ENCODE results near the gene RAB3GAP2.

The RAB3GAP2 gene

DNA sequence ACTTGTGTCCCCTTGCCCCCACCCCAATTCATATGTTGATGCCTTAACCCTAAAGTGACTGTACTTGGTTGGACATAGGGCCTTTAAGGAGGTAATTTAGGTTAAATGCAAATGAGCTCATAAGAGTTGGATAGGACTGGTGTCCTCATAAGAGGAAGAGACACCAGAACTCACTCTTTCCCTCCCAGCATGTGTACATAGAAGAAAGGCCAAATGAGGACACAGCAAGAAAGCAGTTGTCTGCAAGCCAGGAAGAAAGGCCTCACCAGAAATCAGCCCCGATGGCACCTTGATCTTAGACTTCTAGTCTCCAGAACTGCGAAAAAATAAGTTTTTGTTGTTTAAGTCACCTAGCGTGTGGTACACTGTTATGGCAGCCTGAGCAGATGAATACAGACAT, 45.5 kb downstream of the RAB3GAP2 start:
- TF ChIP-seq REST (IDR thresholded peaks at IDR 0.05; ENCODE audit: low read depth) (no peak), TCF12 (IDR thresholded peaks at IDR 0.05; ENCODE audit: low read depth) (no peak), EP300 (IDR thresholded peaks at IDR 0.05; ENCODE audit: borderline replicate concordance) (no peak), FOXM1 (IDR thresholded peaks at IDR 0.05; ENCODE audit: borderline replicate concordance, low read depth) (no peak), USF1 (IDR thresholded peaks at IDR 0.05) (no peak), CREB1 (IDR thresholded peaks at IDR 0.05; ENCODE audit: low read depth) (no peak), RAD21 (IDR thresholded peaks at IDR 0.05; ENCODE audit: low read depth) (no peak), TEAD4 (IDR thresholded peaks at IDR 0.05) (no peak), EGR1 (IDR thresholded peaks at IDR 0.05) (no peak), CEBPB (IDR thresholded peaks at IDR 0.05) (no peak), YY1 (IDR thresholded peaks at IDR 0.05; ENCODE audit: low read depth) (no peak), NFIC (IDR thresholded peaks at IDR 0.05) (no peak), MAX (IDR thresholded peaks at IDR 0.05) (no peak), ZBTB7A (IDR thresholded peaks at IDR 0.05; ENCODE audit: low read depth) (no peak), TAF1 (IDR thresholded peaks at IDR 0.05; ENCODE audit: low read depth) (no peak)

GRCh38 chr1:220225957-220226356, 46.3 kb downstream of the RAB3GAP2 start:
- TF ChIP-seq REST (IDR thresholded peaks at IDR 0.05; ENCODE audit: low read depth) (no peak), EP300 (IDR thresholded peaks at IDR 0.05; ENCODE audit: borderline replicate concordance) (no peak)

GRCh38 chr1:220224611-220225124, 47.6 kb downstream of the RAB3GAP2 start:
- TF ChIP-seq TEAD4 (IDR thresholded peaks at IDR 0.05) (no peak), CEBPB (IDR thresholded peaks at IDR 0.05) (no peak), USF1 (IDR thresholded peaks at IDR 0.05) (no peak), REST (IDR thresholded peaks at IDR 0.05; ENCODE audit: low read depth) (no peak), NFIC (IDR thresholded peaks at IDR 0.05) (no peak), YY1 (IDR thresholded peaks at IDR 0.05; ENCODE audit: low read depth) (no peak), MAX (IDR thresholded peaks at IDR 0.05) (no peak), ZBTB7A (IDR thresholded peaks at IDR 0.05; ENCODE audit: low read depth) (no peak), CREB1 (IDR thresholded peaks at IDR 0.05; ENCODE audit: low read depth) (no peak), FOXM1 (IDR thresholded peaks at IDR 0.05; ENCODE audit: borderline replicate concordance, low read depth) (no peak), TCF12 (IDR thresholded peaks at IDR 0.05; ENCODE audit: low read depth) (no peak), TAF1 (IDR thresholded peaks at IDR 0.05; ENCODE audit: low read depth) (no peak), EGR1 (IDR thresholded peaks at IDR 0.05) (no peak), EP300 (IDR thresholded peaks at IDR 0.05; ENCODE audit: borderline replicate concordance) (no peak), RAD21 (IDR thresholded peaks at IDR 0.05; ENCODE audit: low read depth) (no peak)

DNA sequence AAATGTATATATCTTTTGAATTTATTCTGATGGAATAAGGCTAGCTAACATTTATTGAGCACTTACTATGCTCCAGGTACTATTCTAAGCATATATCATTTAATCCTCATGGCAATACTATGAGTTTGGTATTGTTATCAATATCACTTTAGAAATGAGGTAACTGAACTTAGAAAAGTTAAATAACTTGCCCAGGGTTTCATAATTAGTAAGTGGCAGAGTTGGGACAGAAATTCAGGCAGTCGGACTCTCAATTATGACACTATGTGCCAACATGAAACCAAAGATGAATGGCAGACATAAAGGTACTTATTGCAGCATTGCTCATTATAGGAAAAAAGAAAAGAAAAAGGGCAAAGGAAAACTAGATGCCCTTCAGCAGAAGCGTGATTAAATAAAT, 48.2 kb downstream of the RAB3GAP2 start:
- TF ChIP-seq RAD21 (IDR thresholded peaks at IDR 0.05; ENCODE audit: low read depth) (no peak), REST (IDR thresholded peaks at IDR 0.05; ENCODE audit: low read depth) (no peak), YY1 (IDR thresholded peaks at IDR 0.05; ENCODE audit: low read depth) (no peak), EGR1 (IDR thresholded peaks at IDR 0.05) (no peak), CEBPB (IDR thresholded peaks at IDR 0.05) (no peak), EP300 (IDR thresholded peaks at IDR 0.05; ENCODE audit: borderline replicate concordance) (no peak), MAX (IDR thresholded peaks at IDR 0.05) (no peak), TEAD4 (IDR thresholded peaks at IDR 0.05) (no peak), ZBTB7A (IDR thresholded peaks at IDR 0.05; ENCODE audit: low read depth) (no peak), FOXM1 (IDR thresholded peaks at IDR 0.05; ENCODE audit: borderline replicate concordance, low read depth) (no peak), CREB1 (IDR thresholded peaks at IDR 0.05; ENCODE audit: low read depth) (no peak)
